DND-41 (cell line): Measurements from ENCODE around the gene TAC1.

ENCODE experiments used
- EZH2 ChIP-seq: IDR thresholded peaks from 3 replicates; pipeline ENCODE4 v1.6.1; 2012; ENCODE audit warnings: borderline replicate concordance, low read depth, mild to moderate bottlenecking, moderate library complexity, low read length, inconsistent platforms; ENCODE audit not compliant: severe bottlenecking
- TF ChIP-seq, protein P1 (sequence below): IDR thresholded peaks from 2 replicates; pipeline ENCODE4 v1.5.1; 2012; ENCODE audit warnings: borderline replicate concordance, low read length, moderate library complexity, mild to moderate bottlenecking; ENCODE audit not compliant: poor library complexity, severe bottlenecking; ENCODE audit errors: extremely low read depth

GRCh38 chr7:97751566-97751965 lies 19.7 kb downstream of the TAC1 start:
- TF ChIP-seq, protein P1, sequence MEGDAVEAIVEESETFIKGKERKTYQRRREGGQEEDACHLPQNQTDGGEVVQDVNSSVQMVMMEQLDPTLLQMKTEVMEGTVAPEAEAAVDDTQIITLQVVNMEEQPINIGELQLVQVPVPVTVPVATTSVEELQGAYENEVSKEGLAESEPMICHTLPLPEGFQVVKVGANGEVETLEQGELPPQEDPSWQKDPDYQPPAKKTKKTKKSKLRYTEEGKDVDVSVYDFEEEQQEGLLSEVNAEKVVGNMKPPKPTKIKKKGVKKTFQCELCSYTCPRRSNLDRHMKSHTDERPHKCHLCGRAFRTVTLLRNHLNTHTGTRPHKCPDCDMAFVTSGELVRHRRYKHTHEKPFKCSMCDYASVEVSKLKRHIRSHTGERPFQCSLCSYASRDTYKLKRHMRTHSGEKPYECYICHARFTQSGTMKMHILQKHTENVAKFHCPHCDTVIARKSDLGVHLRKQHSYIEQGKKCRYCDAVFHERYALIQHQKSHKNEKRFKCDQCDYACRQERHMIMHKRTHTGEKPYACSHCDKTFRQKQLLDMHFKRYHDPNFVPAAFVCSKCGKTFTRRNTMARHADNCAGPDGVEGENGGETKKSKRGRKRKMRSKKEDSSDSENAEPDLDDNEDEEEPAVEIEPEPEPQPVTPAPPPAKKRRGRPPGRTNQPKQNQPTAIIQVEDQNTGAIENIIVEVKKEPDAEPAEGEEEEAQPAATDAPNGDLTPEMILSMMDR, result no peak
- no peak for TF ChIP-seq EZH2
